ENCODE data around the gene LPGAT1. TPM values are rescaled to one million over a fixed set of nuclear protein-coding genes. Genes with fewer than 3 reads are reported as not detected.
"Not testable (repeated sequence)": the region's sequence is repeated elsewhere in the genome, so short reads cannot be mapped to it uniquely, and the experiment has no call there.

Gene LPGAT1
- total RNA-seq, 1 donor from 2014 or later, result 17.1 TPM

GRCh38 chr1:211732293-211732980, 98.1 kb downstream of the LPGAT1 start:
- ATAC-seq, result no peak

GRCh38 chr1:211731456-211732292, 98.9 kb downstream of the LPGAT1 start:
- ATAC-seq, result peak; percentile 55

GRCh38 chr1:211730347-211730746, 100.2 kb downstream of the LPGAT1 start:
- no peak for ATAC-seq

- no peak for ATAC-seq
Measured at GRCh38 chr1:211729238-211729637, 101.3 kb downstream of the LPGAT1 start.

- no peak for ATAC-seq
Measured at GRCh38 chr1:211726467-211726995, 104.0 kb downstream of the LPGAT1 start.

GRCh38 chr1:211724687-211725196, 105.8 kb downstream of the LPGAT1 start:
- ATAC-seq, result no peak

- ATAC-seq, result no peak
Measured at GRCh38 chr1:211723273-211723672, 107.3 kb downstream of the LPGAT1 start.

- ATAC-seq, result no peak
Measured at GRCh38 chr1:211722277-211723175, 108.0 kb downstream of the LPGAT1 start.

GRCh38 chr1:211716555-211716954, 114.0 kb downstream of the LPGAT1 start:
- ATAC-seq, result not testable (repeated sequence)

- no peak for ATAC-seq
Measured at GRCh38 chr1:211715971-211716370, 114.6 kb downstream of the LPGAT1 start.

GRCh38 chr1:211714154-211714553, 116.4 kb downstream of the LPGAT1 start:
- ATAC-seq, result no peak

GRCh38 chr1:211713231-211713630, 117.3 kb downstream of the LPGAT1 start:
- ATAC-seq, result peak; percentile 93

- ATAC-seq, result no peak
Measured at GRCh38 chr1:211711315-211711705, 119.3 kb downstream of the LPGAT1 start.

GRCh38 chr1:211710566-211711314, 119.8 kb downstream of the LPGAT1 start:
- ATAC-seq, result no peak

GRCh38 chr1:211708926-211709325, 121.6 kb downstream of the LPGAT1 start:
- ATAC-seq, result no peak

- no peak for ATAC-seq
Measured at GRCh38 chr1:211708006-211708405, 122.6 kb downstream of the LPGAT1 start.

- ATAC-seq, result peak; percentile 91
Measured at GRCh38 chr1:211705467-211706091, 125.0 kb downstream of the LPGAT1 start.

GRCh38 chr1:211704543-211704942, 126.0 kb downstream of the LPGAT1 start:
- no peak for ATAC-seq

GRCh38 chr1:211703812-211704537, 126.6 kb downstream of the LPGAT1 start:
- ATAC-seq, result no peak

GRCh38 chr1:211701733-211702132, 128.8 kb downstream of the LPGAT1 start:
- ATAC-seq, result peak; percentile 35
